ENCODE data around the gene LRRFIP2. TPM values are rescaled to one million over a fixed set of nuclear protein-coding genes. Genes with fewer than 3 reads are reported as not detected.

The LRRFIP2 gene
- total RNA-seq, 2 donors from 2014 or later = 102 to 134 TPM

DNA sequence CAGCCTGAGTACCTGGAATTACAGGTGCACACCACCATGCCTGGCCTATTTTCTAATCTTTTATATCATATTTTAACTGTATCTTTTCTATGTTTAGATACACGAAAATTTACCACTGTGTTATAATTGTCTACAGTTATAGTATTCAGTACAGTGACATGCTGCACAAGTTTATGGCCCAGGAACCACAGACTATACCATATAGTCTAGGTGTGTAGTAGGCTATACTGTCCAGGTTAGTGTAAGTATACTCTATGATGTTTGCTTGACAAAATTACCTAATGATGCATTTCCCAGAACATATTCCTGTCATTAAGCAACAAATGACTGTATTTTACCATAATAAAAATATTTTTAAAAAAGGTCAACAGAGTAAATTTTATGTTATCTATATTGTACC is 5.5 kb downstream of the LRRFIP2 start:
- TF ChIP-seq POLR2AphosphoS5 (IDR thresholded peaks at IDR 0.05) (no peak), POLR2A (IDR thresholded peaks at IDR 0.05) (no peak), CTCF (IDR thresholded peaks at IDR 0.05) (no peak)
- H3K4me1 ChIP-seq (replicated peaks) = peaks cover 9% of the 10 kb centered on the region
- no peaks in the 10 kb centered on the region for H3K27me3 ChIP-seq (replicated peaks; ENCODE audit: insufficient read depth)
- peak overlapping the region in 1 of 2 donors; percentile 30 for H3K27ac ChIP-seq
- no peak for DNase-seq (ENCODE audit: low spot score)
- WGBS = 84% methylated on average over 1 of the region's 1 CpG
- H3K4me3 ChIP-seq = no peak overlapping the region
- H3K9me3 ChIP-seq = no peaks in the 10 kb centered on the region
- H3K36me3 ChIP-seq = no peaks in the 10 kb centered on the region
- intact Hi-C loops (cut with DNase I) = no loop called here

DNA sequence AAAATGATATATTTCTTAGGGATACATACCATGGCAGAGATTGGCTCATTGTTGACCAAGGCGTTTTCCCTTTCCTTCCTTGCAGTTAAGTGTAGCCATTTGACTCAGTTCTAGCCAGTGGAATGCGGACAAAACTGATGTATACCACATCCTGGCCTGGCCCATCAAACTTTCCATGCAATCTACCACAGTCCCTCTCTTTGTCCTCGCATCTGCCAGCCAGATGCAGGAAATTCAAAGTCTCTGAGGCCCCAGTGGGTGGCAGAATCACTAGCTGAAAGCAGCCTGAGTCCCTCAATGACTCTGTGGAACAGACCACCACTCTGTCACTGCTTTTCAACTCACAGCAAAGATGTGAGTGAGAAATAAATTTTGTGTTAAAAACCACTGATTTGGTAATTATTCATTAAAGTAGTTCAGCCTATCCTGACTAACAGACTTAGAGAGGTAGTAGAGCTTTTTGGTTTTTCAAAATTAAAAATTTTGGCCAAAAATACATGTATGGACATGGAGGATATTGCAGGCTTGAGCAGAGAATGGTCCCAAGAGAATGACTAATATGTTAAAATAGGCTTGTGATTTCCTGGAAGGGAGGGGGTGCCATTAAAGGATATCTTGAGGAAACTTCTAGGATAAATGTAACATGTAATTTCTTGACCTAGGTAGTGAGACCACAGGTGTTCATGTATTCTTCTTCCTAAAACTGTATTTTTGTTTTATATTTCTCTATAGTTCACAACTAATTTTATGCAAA is 10.9 kb downstream of the LRRFIP2 start:
- 87% methylated on average over 3 of the region's 3 CpGs for WGBS
- Histone ChIP-seq H3K27ac (no peak overlapping the region), H3K9me3 (no peaks in the 10 kb centered on the region), H3K4me1 (replicated peaks) (no peaks in the 10 kb centered on the region), H3K27me3 (replicated peaks; ENCODE audit: insufficient read depth) (no peaks in the 10 kb centered on the region), H3K36me3 (no peaks in the 10 kb centered on the region), H3K4me3 (no peak overlapping the region)
- intact Hi-C loops (cut with DNase I) = no loop called here
- TF ChIP-seq CTCF (IDR thresholded peaks at IDR 0.05) = no peak
- TF ChIP-seq POLR2A (IDR thresholded peaks at IDR 0.05) = no peak
- no peak for TF ChIP-seq POLR2AphosphoS5 (IDR thresholded peaks at IDR 0.05)
- no peak for DNase-seq (ENCODE audit: low spot score)

- no peak for TF ChIP-seq POLR2A (IDR thresholded peaks at IDR 0.05)
- no peak for TF ChIP-seq POLR2AphosphoS5 (IDR thresholded peaks at IDR 0.05)
- TF ChIP-seq CTCF (IDR thresholded peaks at IDR 0.05) = no peak
- Histone ChIP-seq H3K4me1 (replicated peaks) (no peaks in the 10 kb centered on the region), H3K4me3 (no peak overlapping the region), H3K27ac (peak overlapping the region in 1 of 2 donors; percentile 23), H3K27me3 (replicated peaks; ENCODE audit: insufficient read depth) (no peaks in the 10 kb centered on the region), H3K36me3 (no peaks in the 10 kb centered on the region), H3K9me3 (no peaks in the 10 kb centered on the region)
- intact Hi-C loops (cut with DNase I) = no loop called here
- DNase-seq (ENCODE audit: low spot score) = no peak
- 73% methylated on average over 3 of the region's 3 CpGs for WGBS
Observed at GRCh38 chr3:37162501-37163245, 11.7 kb downstream of the LRRFIP2 start.

DNA sequence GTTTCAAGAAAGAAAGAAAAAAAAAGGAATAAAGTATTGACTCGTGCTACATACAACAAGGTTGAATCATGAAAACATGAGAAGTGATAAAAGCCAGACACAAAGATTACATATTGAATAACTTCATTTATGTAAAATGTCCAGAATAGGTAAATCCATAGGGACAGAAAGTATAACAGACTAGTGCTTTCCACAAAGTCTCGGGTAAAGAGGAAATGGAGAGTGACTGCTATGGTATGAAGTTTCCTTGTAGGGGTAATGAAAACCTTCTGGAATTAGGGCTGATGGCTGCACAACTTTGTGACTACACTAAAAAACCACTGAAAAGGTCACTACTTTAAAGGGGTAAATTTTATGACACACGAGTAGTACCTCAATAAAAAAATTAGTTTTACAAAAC is 13.0 kb downstream of the LRRFIP2 start:
- Histone ChIP-seq H3K27me3 (replicated peaks; ENCODE audit: insufficient read depth) (no peaks in the 10 kb centered on the region), H3K4me3 (no peak overlapping the region), H3K4me1 (replicated peaks) (no peaks in the 10 kb centered on the region), H3K9me3 (no peaks in the 10 kb centered on the region), H3K36me3 (no peaks in the 10 kb centered on the region), H3K27ac (no peak overlapping the region)
- TF ChIP-seq POLR2AphosphoS5 (IDR thresholded peaks at IDR 0.05) = no peak
- WGBS = 82% methylated on average over 3 of the region's 3 CpGs
- no peak for DNase-seq (ENCODE audit: low spot score)
- intact Hi-C loops (cut with DNase I) = no loop called here

- Histone ChIP-seq H3K4me1 (replicated peaks) (no peaks in the 10 kb centered on the region), H3K4me3 (no peak overlapping the region), H3K27me3 (replicated peaks; ENCODE audit: insufficient read depth) (no peaks in the 10 kb centered on the region), H3K27ac (no peak overlapping the region), H3K9me3 (no peaks in the 10 kb centered on the region), H3K36me3 (no peaks in the 10 kb centered on the region)
- TF ChIP-seq POLR2AphosphoS5 (IDR thresholded peaks at IDR 0.05) = no peak
- no peak for TF ChIP-seq CTCF (IDR thresholded peaks at IDR 0.05)
- TF ChIP-seq POLR2A (IDR thresholded peaks at IDR 0.05) = no peak
- intact Hi-C loops (cut with DNase I) = no loop called here
- no peak for DNase-seq (ENCODE audit: low spot score)
- WGBS = 93% methylated on average over 8 of the region's 8 CpGs
Observed at GRCh38 chr3:37155782-37156181, 18.6 kb downstream of the LRRFIP2 start.
